HUDEP-2 (cell line): Measurements from ENCODE around the gene PNP.
"Not testable (repeated sequence)": the region's sequence is repeated elsewhere in the genome, so short reads cannot be mapped to it uniquely, and the experiment has no call there.

Source experiments
- DNase-seq, 76 experiments: peaks; one replicate each; lab custom pipeline; 2025; ENCODE audit not compliant: unreplicated experiment in 76 of 76; lab: John Stamatoyannopoulos, UW

PNP gene

DNA sequence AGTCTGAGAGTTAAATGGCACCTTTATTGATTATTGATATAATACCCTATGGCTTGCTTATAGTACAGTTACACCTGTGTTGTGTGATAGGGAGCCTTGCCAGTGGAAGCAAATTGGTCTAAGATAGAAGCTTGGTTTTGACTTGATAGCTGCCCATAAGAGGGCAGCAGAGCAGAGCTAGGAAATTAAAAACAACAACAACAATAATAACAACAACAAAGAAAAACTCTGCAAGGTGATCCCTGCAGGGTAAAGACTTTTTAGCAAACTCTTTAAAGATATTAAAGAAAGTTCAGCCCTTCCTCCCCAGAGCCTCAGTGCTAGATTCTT lies 18.2 kb downstream of the PNP start:
- DNase-seq = no peak

DNA sequence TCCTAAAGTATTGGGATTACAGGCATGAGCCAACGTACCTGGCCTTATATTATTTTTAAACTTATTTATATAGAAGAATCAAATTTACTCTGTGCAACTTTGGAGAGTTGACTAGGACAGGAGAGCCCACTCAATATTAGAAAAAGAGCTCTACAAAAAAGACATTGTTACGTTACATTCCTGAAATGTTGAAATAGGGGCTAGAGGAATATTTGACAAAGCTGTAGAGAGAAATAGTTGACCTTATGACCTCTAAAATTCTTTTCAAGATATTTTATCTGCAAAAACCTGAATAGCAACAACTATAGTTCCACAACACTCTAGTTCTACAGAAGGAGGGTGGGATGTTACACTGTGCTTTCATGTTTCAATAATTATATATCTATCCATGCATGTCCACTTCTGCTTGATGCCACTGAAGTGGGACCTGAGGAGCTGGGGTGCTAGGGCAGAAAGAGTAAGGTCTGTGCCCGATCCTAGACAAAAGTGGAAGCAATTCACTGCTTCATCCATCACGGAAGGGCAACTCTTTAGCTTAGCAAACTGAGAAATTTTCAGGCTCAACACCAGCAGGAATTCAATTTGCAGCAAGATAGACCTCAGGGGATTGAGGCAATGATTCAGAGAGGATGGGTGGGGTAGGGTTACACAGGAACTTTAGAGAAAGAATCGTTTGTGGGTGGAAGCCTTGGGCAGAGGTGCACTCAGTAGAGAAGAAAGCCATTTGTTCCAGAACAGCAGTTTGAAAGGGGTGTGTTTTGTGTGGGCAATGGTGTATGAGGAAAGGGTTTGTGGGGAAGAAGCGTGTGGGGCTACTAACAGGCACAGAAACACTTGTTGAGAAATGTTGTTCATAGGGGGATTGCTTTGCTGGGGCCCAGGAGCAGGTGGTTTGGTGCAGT lies 20.1 kb downstream of the PNP start:
- no peak for DNase-seq

DNA sequence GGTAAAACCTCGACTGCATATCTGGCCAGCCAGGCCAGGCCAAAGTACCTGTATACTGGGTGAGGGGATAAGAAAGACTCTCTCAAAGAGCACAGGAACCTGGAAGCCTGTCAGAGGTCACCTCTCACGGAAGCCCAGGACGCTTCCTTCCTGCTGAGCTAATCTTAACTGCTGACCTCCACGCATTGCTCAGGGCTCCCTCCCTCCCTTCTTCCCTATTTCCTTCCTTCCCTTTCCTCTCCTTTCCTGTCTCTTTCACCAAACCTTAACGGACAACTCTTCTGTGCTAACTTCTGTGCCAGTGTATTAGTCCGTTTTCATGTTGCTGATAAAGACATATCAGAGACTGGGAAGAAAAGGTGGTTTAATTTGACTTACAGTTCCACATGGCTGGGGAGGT lies 21.4 kb downstream of the PNP start:
- no peak for DNase-seq

DNA sequence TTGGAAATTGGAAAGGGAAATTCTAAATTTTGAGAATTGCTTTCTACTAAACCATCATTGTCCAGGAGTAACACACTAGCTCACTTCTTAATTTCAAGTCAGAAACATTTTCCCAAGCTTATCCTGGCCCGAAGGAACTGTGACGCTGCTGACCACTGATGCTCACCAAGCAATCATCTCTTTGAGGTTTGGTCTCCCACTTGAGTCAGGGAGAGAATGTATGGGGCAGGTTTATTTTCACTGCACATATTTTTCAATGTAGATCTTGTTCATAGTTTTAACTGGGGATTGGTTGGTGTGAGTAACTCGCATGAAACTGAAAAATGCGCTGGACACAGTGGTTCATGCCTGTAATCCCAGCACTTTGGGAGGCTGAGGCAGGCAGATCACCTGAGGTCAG lies 23.3 kb downstream of the PNP start:
- DNase-seq = no peak

DNA sequence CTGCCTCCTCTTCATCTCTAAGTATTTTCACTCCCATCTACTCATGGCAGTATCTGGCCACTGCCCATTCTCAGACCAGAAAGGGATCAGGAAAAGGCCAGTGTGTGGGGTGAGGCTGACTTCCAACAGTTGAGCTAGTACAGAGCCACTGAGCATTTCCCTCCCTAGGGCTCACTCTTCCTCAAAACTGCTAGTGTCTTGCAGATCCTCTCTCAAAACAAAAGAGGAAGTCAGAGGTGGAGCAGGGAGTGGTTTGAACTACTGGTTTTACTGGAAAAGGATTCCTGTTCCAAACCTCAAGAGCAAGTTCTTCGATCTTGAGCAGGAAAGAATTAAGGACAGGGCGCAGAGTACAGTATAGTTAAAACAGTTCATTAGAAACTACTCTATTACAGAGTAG lies 24.4 kb downstream of the PNP start:
- no peak for DNase-seq

DNA sequence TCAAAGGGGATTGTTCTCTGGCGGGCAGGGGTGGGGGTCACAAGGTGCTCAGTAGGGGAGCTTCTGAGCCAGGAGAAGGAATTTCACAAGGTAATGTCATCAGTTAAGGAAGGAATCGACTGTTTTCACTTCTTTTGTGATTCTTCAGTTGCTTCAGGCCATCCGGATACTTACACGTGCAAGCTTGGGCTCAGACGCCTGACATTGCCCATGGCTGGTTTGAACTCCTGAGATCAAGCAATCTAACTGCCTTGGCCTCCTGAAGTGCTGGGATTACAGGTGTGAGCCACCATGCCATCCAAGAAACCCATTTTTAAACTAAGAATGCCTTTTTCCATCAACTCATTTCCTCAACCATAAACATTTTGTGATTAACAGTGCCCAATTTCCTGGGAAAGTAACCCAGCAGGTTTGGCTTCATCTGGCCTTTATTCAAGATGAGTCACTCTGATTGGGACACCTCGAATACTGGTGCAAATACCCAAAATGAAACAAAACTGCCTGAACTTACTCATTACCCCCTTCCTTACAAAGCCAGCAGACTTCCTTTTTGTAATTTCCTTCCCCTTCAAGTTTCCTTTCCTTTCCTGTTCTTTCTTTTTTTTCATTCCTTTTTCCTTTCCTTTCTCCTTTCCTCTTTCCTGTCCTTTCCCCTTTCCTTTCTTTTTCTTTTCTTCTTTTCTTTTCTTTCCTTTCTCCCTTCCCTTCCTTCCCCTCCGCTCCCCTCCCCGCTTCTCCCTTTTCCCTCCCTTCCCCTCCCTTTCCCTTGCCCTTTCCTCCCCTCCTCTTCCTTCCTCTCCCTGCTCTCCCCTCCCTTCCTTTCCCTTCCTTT lies 25.9 kb downstream of the PNP start:
- no peak for DNase-seq

DNA sequence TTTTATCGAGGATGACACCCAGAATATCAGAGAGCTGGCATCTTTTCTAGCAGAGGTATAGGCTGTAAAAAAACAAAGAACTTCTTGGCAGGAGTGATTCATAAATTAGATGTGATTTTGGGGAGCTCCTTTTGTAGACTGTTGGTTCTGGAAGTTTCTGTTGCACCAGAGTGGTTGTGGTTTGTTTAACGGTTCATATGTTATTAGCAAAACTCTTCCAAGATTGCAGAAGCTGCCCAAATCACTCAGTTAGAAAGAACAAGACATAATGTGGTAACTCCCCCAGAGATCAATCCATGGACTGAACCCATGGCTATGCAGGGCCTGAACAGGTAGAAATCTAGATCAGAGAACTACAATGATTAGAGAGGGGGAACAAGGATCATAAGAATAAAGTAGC lies 29.4 kb downstream of the PNP start:
- DNase-seq = no peak

DNA sequence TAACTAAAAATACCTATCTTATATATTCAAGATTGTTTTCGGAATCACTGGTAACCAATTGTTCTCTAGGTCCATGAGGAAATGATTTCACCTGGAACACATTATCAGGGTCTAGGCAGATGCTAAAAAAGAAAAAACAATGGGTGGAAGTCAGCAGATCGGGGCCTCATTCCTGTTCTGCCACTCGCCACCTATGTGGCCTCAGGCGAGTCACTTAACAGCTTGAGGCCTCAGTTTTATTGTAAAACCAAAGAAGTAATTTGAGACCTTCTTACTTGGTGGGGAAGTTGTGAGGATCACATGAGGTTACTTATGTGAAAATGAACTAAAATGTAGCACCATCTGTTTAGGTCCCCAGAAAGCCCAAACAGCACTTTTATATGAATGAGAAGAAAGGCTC lies 29.9 kb downstream of the PNP start:
- no peak for DNase-seq

DNA sequence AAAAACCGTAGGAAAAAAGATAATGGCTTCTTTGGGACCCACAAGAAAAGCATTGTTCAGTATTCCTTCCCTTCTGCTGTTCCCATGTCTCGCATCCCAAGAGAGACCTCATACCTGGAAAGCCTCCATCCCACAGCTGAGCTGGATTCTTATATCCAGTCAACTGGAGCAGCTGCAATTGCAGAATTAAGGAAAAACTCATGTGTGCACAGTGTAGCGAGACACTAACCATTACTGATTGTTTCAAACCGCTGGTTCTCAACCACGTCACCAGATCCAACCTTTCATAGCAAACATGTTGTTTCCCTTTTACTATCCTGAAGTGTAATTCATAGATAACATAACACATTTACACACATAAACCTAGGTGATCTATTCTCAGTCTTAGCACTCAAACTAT lies 30.7 kb downstream of the PNP start:
- no peak for DNase-seq

DNA sequence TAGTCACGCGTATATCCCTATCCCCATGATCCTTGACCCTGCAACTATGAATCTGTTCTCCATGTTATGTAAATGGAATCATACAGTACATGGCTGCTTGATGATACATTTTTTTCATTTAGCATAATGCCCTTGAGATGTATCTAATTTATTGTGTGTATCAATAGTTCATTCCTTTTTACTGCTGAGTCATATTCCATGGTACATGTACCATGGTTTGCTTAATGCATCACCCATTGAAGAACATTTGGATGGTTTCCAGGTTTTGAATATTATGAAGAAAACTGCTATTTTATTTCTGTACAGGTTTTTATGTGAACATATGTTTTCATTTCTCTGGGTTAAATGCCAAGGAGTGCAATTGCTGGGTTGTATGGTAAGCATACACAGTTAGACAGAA lies 32.1 kb downstream of the PNP start:
- DNase-seq = no peak

DNA sequence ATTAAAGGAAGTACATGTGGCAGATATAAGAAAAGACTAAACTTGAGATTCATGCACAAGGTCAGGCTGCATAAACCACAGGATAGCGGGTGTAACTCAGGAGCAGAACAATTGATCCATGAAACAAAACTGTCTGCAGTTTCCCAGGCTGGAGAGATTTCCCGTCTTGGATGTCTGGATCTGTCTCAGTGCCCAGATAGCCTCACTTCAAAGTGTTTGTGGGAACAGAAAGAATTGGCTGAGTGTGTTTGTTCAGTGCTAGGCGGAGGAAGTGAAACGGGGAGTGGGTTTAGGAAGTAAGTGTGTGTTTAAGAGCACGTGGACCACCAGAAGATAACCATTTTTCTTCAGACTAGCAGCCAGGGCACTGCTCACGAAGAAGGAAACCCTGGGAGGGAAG lies 34.7 kb downstream of the PNP start:
- no peak for DNase-seq

DNA sequence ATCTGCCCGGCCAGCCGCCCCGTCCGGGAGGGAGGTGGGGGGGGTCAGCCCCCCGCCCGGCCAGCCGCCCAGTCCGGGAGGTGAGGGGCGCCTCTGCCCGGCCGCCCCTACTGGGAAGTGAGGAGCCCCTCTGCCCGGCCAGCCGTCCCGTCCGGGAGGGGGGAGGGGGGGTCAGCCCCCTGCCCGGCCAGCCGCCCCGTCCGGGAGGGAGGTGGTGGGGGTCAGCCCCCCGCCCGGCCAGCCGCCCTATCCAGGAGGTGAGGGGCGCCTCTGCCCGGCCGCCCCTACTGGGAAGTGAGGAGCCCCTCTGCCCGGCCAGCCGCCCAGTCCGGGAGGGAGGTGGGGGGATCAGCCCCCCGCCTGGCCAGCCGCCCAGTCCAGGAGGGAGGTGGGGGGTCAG lies 37.1 kb downstream of the PNP start:
- DNase-seq = not testable (repeated sequence)

DNA sequence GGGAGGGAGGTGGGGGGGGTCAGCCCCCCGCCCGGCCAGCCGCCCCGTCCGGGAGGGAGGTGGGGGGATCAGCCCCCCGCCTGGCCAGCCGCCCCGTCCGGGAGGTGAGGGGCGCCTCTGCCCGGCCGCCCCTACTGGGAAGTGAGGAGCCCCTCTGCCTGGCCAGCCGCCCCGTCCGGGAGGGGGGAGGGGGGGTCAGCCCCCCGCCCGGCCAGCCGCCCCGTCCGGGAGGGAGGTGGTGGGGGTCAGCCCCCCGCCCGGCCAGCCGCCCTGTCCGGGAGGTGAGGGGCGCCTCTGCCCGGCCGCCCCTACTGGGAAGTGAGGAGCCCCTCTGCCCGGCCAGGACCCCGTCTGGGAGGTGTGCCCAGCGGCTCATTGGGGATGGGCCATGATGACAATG lies 37.5 kb downstream of the PNP start:
- DNase-seq = not testable (repeated sequence)

DNA sequence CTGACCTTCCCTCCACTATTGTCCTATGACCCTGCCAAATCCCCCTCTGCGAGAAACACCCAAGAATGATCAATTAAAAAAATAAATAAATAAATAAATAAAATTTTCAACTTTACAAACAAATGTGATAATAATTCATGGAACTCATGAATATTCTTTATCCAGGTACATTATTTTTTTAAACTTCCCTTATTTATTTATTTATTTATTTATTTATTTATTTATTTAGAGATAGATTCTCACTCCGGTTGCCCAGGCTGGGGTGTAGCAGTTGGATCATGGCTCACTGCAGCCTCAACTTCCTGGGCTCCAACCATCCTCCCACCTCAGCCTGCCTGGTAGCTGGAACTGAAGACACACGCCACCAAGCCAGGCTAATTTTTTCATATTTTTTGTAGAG lies 38.3 kb downstream of the PNP start:
- not testable (repeated sequence) for DNase-seq

DNA sequence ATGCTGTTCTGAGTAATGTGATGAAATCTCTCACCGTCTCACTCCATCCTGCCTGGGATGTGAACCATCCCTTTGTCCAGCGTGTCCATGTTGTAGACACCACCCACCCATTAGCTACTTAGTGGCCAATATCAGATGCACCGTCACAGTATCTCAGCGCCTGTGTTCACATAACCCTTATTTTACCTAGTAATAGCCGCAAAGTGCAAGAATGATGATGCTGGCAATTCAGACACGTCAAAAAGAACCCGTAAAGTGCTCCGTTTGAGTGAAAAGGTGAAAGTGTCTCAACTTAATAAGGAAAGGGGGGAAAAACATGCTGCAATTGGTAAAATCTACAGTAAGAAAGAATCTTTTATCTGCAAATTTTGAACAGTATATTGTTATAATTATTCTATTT lies 39.2 kb downstream of the PNP start:
- no peak for DNase-seq

DNA sequence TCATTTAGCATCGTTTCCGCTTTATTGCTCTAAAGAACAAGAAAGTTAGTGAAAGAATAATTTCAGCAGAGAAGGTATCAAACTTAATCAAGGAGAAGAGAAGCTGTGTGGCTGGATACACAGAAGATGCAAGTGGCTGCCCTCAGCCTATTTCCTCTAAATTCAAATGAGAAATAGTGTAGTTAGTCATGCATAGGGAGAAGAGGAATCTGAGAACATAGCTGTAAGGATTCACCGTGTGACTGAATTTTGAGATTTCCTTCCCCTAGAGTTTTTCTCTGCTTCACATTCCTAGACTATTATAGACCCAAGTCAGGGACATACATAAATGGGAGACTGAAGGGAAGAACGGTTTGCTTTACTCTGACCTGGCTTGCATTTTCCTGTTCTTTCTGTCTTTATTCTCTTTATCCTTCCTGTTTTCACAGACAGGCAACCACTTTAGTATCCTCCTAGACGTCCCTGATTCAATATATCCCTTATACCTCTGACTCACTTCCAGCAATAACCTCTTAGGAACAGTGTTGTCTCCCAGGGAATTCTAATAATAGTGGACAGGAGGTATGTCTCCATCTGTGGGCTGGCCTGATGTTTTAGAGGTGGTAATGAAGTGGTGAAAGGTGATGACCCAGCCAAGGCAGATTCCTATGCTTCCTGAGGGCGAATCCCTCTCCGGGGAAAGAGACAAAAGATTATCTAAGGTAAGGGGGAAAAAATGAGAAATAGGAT lies 43.1 kb downstream of the PNP start:
- no peak for DNase-seq

DNA sequence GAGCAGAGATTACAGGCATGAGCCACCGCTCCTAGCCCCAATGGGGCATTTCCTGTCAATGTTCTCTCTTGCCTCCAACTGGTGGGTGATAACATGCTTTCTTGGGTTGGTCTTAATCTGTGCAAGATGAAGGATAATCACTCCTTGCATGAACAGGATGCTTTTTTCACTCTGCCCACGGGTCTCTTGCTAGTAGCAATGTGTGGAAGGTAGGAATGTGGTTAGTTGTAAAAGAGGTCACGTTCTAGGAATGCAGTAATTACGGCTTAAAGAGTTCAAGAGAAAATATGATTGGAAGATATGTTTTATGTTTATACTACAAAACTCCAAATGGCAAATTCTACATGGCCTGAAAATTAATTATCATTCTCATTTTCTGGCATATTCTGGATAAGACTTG lies 46.6 kb downstream of the PNP start:
- DNase-seq = no peak

DNA sequence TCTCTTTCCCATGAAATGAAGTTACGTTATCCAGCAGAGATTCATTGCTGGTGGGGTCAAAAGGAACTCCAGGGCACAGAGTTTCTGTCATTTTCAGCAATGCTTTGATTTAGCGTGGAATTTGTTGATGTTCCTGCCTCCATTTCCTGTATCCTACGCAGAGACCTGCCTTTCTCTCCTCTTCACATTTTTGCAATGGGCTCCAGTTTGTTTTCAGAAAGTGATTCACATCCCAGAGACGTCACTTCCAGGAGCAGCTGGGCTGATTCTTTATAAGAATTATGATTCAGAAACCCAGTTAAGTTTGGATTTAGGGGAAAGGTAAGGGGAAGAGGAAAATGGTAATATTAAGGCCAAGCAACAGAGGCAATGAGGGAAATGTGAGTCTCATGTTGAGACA lies 47.7 kb downstream of the PNP start:
- no peak for DNase-seq

DNA sequence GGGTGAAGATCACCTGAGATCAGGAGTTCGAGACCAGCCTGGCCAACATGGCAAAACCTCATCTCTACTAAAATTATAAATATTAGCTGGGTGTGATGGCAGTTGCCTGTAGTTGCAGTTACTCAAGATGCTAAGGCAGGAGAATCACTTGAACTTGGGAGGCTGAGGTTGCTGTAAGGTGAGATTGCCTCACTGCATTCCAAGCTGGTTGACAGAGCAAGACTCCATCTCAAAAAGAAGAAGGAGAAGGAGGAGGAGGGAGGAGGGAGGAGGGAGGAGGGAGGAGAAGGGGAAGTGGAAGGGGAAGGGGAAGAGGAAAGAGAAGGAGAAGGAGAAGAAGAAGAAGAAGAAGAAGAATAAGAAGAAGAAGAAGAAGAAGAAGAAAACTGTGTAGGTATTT lies 53.1 kb downstream of the PNP start:
- DNase-seq = no peak

DNA sequence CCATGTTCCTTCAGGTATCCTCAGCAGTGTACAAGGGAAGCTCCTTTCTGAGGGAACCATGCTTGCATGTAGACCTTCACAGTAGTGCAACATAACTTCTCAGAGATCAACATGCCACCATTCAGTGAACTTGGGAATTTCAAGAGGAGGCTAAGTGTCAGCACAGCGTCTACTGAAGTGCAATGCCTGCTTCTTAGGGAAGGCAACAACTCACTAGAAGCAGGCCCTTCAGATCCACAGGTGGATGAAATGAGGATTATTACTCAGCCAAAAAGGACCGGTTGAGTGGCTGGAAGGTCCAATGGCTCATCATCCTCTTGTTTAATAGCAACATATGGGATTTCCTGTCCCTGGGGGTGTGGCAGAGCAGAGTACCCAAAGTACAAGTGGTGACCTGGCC lies 54.8 kb downstream of the PNP start:
- DNase-seq = no peak
